ENCODE measurements around the gene BRD1. TPM values are rescaled to one million over a fixed set of nuclear protein-coding genes. Genes with fewer than 3 reads are reported as not detected.

Gene BRD1
- total and polyA plus RNA-seq, 12 donors = 8.2 to 23.2 (median 16.9) TPM

- no peaks in the 10 kb centered on the region for H3K27me3 ChIP-seq
- H3K27ac ChIP-seq = no peak overlapping the region
- peaks cover 8 to 60% (median 41%) of the 10 kb centered on the region in 9 donors for H3K4me1 ChIP-seq
- no peak for TF ChIP-seq CTCF (IDR thresholded peaks at IDR 0.05)
- H3K36me3 ChIP-seq = peaks cover 0 to 55% (median 5%) of the 10 kb centered on the region in 9 donors
- WGBS, 2 donors = 90 to 93% methylated on average over 28 of the region's 28 CpGs
- no peaks in the 10 kb centered on the region for H3K9me3 ChIP-seq
- no peak overlapping the region for H3K4me3 ChIP-seq
- ATAC-seq = no peak
- DNase-seq = no peak
- intact Hi-C loops (cut with DNase I) = no loop called here
Measured at GRCh38 chr22:49803737-49804375, 23.8 kb downstream of the BRD1 start.

GRCh38 chr22:49803134-49803533, 24.5 kb downstream of the BRD1 start:
- 93% methylated on average over 18 of the region's 18 CpGs for WGBS, 2 donors
- no peak for TF ChIP-seq CTCF (IDR thresholded peaks at IDR 0.05)
- peaks cover 8 to 53% (median 34%) of the 10 kb centered on the region in 9 donors for H3K4me1 ChIP-seq
- H3K27me3 ChIP-seq = no peaks in the 10 kb centered on the region
- ATAC-seq (no peak), DNase-seq (no peak)
- H3K4me3 ChIP-seq = no peak overlapping the region
- H3K27ac ChIP-seq = no peak overlapping the region
- intact Hi-C loops (cut with DNase I) = no loop called here
- H3K9me3 ChIP-seq = no peaks in the 10 kb centered on the region
- H3K36me3 ChIP-seq = peaks cover 0 to 62% (median 12%) of the 10 kb centered on the region in 9 donors

- TF ChIP-seq CTCF (IDR thresholded peaks at IDR 0.05) = no peak
- DNase-seq (no peak), ATAC-seq (no peak)
- Histone ChIP-seq H3K9me3 (no peaks in the 10 kb centered on the region), H3K27me3 (no peaks in the 10 kb centered on the region), H3K36me3 (peaks cover 0 to 79% (median 26%) of the 10 kb centered on the region in 9 donors), H3K4me1 (peaks cover 8 to 39% (median 33%) of the 10 kb centered on the region in 9 donors), H3K4me3 (no peak overlapping the region), H3K27ac (peak overlapping the region in 5 of 10 donors; percentile 34 to 80 (median 56))
- 79 to 80% methylated on average over 18 of the region's 18 CpGs for WGBS, 2 donors
- intact Hi-C loops (cut with DNase I) = no loop called here
Measured at GRCh38 chr22:49801391-49802060, 26.1 kb downstream of the BRD1 start.

- DNase-seq (no peak), ATAC-seq (peak; percentile 24 to 62 (median 52))
- H3K27me3 ChIP-seq = no peaks in the 10 kb centered on the region
- WGBS, 2 donors = 57 to 70% methylated on average over 29 of the region's 29 CpGs
- H3K4me3 ChIP-seq = no peak overlapping the region
- peaks cover 8 to 35% (median 28%) of the 10 kb centered on the region in 9 donors for H3K4me1 ChIP-seq
- peak in 3 of 9 donors; percentile 15 to 38 (median 33) for TF ChIP-seq CTCF (IDR thresholded peaks at IDR 0.05)
- intact Hi-C loops (cut with DNase I) = no loop called here
- no peaks in the 10 kb centered on the region for H3K9me3 ChIP-seq
- peak overlapping the region in 5 of 10 donors; percentile 34 to 80 (median 56) for H3K27ac ChIP-seq
- peaks cover 0 to 88% (median 30%) of the 10 kb centered on the region in 9 donors for H3K36me3 ChIP-seq
Measured at GRCh38 chr22:49800408-49801238, 27.1 kb downstream of the BRD1 start.
